Activated CD8-positive, alpha-beta T cell treated with anti-CD3 and anti-CD28 coated beads for 36 hours (primary cell): ENCODE measurements around the gene IL2. TPM values are rescaled to one million over a fixed set of nuclear protein-coding genes. Genes with fewer than 3 reads are reported as not detected.

Experiments
- ATAC-seq: fragments of 200-7000 bp; cut with Tn5 transposase; one replicate; pipeline ENCODE4 v1.10.0; 2021; ENCODE audit warnings: mild to moderate bottlenecking, moderate library complexity
- CTCF ChIA-PET: fragments of 350-600 bp; sonication (Branson Sonifier 250); formaldehyde crosslinking; loops from one replicate; lab custom pipeline; 2021; ENCODE audit warnings: antibody characterized with exemption; lab: Charles Lee
- POLR2A ChIA-PET: fragments of 350-600 bp; sonication (Branson Sonifier 250); formaldehyde crosslinking; loops from one replicate; lab custom pipeline; 2021; ENCODE audit warnings: antibody characterized with exemption; lab: Charles Lee
- DNase-seq: peaks from one replicate; pipeline ENCODE4 v3.0.0-alpha.2; 2020
- H3K27ac Mint-ChIP-seq: one replicate; pipeline ENCODE4 v1.8.0; 2021; ENCODE audit warnings: mild to moderate bottlenecking, mixed read lengths
- H3K27me3 Mint-ChIP-seq: one replicate; pipeline ENCODE4 v1.8.0; 2021; ENCODE audit warnings: mixed read lengths
- H3K36me3 Mint-ChIP-seq: one replicate; pipeline ENCODE4 v1.8.0; 2021; ENCODE audit warnings: low read depth, mixed read lengths
- H3K4me1 Mint-ChIP-seq: one replicate; pipeline ENCODE4 v1.8.0; 2021; ENCODE audit warnings: low read depth, mixed read lengths
- H3K4me3 Mint-ChIP-seq: one replicate; pipeline ENCODE4 v1.8.0; 2021; ENCODE audit warnings: mild to moderate bottlenecking, moderate library complexity, mixed read lengths
- H3K9me3 Mint-ChIP-seq: one replicate; pipeline ENCODE4 v1.8.0; 2021; ENCODE audit warnings: mixed read lengths
- CTCF ChIP-seq: fragments of 200-600 bp; IDR thresholded peaks from one replicate; pipeline ENCODE4 v1.8.0; 2022; ENCODE audit warnings: antibody characterized with exemption, mild to moderate bottlenecking
- intact Hi-C: fragments of 100-400 bp; cut with micrococcal nuclease; formaldehyde crosslinking; loops from one replicate; pipeline ENCODE4 v1.10.0; 2022
- total RNA-seq, 2 experiments: library from RNA; stranded (reverse); gene quantifications; one replicate each; pipeline ENCODE4 v1.2.3, GENCODE V29; 2021

Gene IL2
- total RNA-seq, 2 experiments from 2014 or later: 5.4 to 8.9 TPM

- intact Hi-C loops: no loop called here
- Mint-ChIP-seq H3K36me3 (no peaks in the 10 kb centered on the region), H3K27me3 (peaks cover 8% of the 10 kb centered on the region), H3K27ac (no peak overlapping the region), H3K4me1 (no peaks in the 10 kb centered on the region), H3K4me3 (no peak overlapping the region), H3K9me3 (no peaks in the 10 kb centered on the region)
- no peak for TF ChIP-seq CTCF
- ATAC-seq: no peak
- DNase-seq: no peak
- CTCF ChIA-PET: interaction anchor here (1.2 kb wide), 1 partner anchor 8 kb away, joined by 4 read pairs; no protein-coding TSS in a partner anchor
- POLR2A ChIA-PET: interaction anchor here (0.6 kb wide), 1 partner anchor 125 kb away, joined by 3 read pairs; no protein-coding TSS in a partner anchor
These were observed 44.0 kb downstream of the IL2 start for GRCh38 chr4:122412547-122412946.

GRCh38 chr4:122403861-122404260, 52.7 kb downstream of the IL2 start:
- Mint-ChIP-seq H3K9me3 (no peaks in the 10 kb centered on the region), H3K27ac (no peak overlapping the region), H3K4me1 (no peaks in the 10 kb centered on the region), H3K27me3 (peaks cover 5% of the 10 kb centered on the region), H3K4me3 (no peak overlapping the region), H3K36me3 (no peaks in the 10 kb centered on the region)
- TF ChIP-seq CTCF: no peak
- ChIA-PET POLR2A (no interaction called here), CTCF (interaction anchor here (1.8 kb wide), 1 partner anchor 9 kb away, joined by 4 read pairs; no protein-coding TSS in a partner anchor)
- DNase-seq: no peak
- intact Hi-C loops: no loop called here
- ATAC-seq: no peak

Other genes with a start within 250 kb of the IL2 start
- not detected for gene ADAD1, start 77.7 kb downstream of the IL2 start, total RNA-seq
- under 1 TPM; 0.09 to 0.52 TPM for gene IL21, start 164.3 kb upstream of the IL2 start, total RNA-seq